ENCODE data around the gene LARP6.

LARP6 gene

DNA sequence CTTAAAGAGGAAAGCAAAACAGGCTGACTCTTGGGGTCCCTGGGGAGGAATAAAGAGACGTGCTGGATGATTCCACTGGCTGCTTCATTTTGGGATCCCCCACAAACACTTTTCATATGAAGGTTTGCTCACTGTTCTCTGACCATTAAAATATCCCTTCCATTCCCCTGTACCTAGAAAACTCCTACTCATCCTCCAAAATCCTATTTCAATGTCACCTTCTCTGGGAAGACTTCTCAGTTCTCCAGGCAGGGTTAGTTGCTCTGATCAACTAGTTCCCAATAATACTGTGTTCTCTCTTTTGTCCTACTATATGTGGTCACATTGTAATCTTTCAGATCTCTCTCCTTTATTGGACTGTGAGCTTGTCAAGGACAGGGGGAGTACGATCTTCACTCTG is 19.0 kb downstream of the LARP6 start:
- no peak overlapping the region for H3K4me3 ChIP-seq (ENCODE audit: control insufficient read depth, low read depth, low read length)
- DNase-seq (ENCODE audit: low read depth) = no peak
- TF ChIP-seq, protein P1, sequence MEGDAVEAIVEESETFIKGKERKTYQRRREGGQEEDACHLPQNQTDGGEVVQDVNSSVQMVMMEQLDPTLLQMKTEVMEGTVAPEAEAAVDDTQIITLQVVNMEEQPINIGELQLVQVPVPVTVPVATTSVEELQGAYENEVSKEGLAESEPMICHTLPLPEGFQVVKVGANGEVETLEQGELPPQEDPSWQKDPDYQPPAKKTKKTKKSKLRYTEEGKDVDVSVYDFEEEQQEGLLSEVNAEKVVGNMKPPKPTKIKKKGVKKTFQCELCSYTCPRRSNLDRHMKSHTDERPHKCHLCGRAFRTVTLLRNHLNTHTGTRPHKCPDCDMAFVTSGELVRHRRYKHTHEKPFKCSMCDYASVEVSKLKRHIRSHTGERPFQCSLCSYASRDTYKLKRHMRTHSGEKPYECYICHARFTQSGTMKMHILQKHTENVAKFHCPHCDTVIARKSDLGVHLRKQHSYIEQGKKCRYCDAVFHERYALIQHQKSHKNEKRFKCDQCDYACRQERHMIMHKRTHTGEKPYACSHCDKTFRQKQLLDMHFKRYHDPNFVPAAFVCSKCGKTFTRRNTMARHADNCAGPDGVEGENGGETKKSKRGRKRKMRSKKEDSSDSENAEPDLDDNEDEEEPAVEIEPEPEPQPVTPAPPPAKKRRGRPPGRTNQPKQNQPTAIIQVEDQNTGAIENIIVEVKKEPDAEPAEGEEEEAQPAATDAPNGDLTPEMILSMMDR (IDR thresholded peaks at IDR 0.05; ENCODE audit: control insufficient read depth, insufficient read depth, low read depth, low read length, missing control alignments) = no peak

DNA sequence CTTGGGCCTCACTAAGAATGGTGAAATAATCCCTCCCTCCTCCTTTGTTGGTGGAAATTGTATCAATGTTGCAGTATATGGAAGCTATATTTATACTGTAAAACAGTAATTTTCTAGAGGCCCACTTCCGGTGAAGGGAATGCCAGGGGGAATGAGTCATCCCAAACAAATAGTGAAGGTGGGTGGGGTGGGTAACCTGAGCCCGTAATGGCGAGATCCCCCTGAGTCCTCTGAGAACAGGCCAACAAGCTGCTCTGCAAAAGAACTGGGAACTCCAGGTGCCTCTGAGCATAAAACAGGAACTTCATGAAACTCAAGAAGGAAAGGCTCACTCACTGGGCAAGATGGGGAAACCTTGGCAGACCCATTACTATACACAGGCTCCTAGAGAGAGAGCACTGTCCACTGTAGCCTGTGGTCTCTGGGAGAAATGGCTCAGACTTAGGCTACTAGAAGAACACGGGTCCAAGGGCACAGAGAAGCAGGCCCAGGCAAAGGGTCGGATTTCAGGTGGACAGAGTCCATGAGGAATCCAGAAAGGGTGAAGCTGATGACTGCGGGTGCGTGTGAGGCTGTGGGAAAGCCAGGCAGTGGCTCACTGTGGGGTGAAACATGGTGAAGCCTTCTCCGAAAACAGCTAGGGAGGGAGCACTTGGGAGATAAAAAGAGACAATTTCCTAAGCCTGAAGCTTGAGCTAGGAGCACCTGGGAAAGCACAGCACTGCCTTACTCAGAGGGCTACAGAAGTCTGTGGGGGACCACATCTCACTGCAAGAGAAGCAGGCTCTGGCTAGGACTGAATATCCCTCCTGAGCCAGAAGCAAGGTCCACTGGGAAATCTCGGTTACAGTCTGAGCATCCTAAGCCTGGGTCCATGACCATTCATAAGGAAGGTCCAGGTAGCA is 19.8 kb downstream of the LARP6 start:
- DNase-seq (ENCODE audit: low read depth) = no peak
- TF ChIP-seq, protein P1 (IDR thresholded peaks at IDR 0.05; ENCODE audit: control insufficient read depth, insufficient read depth, low read depth, low read length, missing control alignments) = no peak
- no peak overlapping the region for H3K4me3 ChIP-seq (ENCODE audit: control insufficient read depth, low read depth, low read length)

DNA sequence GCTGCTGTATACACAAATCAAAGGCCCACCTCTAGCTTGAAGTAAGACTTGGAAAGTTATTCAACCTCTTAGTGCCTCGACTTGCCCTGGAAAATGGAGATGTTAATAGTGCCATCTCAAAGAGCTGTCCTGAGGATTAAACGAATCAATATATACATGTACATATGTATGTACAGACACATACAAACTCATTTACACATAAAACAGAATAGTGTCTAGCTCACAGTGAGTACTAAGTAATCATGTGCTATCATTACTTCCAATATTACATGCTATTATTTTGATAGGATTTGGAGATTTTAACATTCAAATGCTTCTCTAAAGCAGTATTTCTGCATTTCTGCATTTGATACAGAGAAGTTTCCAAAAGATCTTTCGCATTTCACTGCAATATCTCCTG is 20.5 kb downstream of the LARP6 start:
- H3K4me3 ChIP-seq (ENCODE audit: control insufficient read depth, low read depth, low read length) = no peak overlapping the region
- no peak for DNase-seq (ENCODE audit: low read depth)
- TF ChIP-seq, protein P1 (IDR thresholded peaks at IDR 0.05; ENCODE audit: control insufficient read depth, insufficient read depth, low read depth, low read length, missing control alignments) = no peak

DNA sequence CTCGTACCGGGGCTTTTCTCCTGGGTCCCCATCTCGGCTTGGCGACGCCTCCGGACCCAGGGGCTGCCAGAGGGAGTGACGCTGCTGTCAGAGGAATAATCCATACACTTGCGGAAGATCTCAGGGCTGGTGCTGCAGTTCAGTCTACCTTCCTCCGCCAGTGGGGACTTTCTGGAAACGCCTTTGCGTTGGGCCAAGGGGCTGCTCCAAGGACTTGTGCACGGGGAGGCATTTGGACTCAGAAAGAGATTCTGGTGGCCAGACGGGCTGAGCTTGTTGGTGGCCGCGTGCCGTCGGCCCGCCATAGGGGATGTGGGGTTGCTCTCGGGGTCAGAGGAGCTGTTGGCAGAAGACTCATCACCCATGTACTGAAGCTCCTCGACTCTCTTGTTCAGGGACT is 21.8 kb downstream of the LARP6 start:
- no peak overlapping the region for H3K4me3 ChIP-seq (ENCODE audit: control insufficient read depth, low read depth, low read length)
- DNase-seq (ENCODE audit: low read depth) = no peak
- TF ChIP-seq, protein P1 (IDR thresholded peaks at IDR 0.05; ENCODE audit: control insufficient read depth, insufficient read depth, low read depth, low read length, missing control alignments) = no peak

DNA sequence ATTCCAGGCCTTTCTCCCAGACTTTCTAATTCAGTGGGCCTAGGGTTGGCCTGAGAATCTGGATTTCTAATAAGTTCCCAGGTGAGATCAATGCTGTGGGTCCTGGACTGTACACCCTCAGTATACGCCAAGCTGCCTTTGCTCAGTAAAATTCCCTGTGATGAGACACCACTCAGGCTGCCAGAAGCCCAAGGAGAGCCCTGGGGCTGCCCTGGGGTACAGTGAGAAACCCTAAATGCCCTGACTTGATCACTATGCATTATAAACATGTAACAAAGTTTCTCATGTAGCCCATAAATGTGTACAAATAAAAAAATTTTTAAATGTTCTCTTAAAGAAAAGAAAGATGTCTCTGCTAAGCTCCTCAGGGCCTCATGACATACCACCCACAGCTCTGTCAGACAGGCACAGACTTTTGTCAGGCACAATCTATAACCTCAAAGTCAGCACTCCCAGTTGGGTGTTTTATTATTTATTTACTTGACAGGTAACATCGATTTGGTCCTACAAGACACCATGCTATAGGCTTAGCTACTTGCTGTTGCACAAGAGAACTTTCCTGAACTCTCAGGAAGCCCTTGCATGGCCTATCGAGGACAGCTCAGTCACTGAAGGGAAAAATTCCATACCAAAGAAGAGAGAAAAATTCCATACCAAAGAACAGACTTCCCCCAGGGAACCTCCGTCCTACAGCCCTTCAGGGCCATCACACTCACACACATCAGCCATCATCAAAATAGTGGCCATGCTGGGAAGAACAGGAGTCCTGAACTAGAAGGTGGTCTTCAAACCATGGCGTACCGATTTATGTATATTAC is 22.7 kb downstream of the LARP6 start:
- TF ChIP-seq, protein P1 (IDR thresholded peaks at IDR 0.05; ENCODE audit: control insufficient read depth, insufficient read depth, low read depth, low read length, missing control alignments) = no peak
- H3K4me3 ChIP-seq (ENCODE audit: control insufficient read depth, low read depth, low read length) = no peak overlapping the region
- no peak for DNase-seq (ENCODE audit: low read depth)

DNA sequence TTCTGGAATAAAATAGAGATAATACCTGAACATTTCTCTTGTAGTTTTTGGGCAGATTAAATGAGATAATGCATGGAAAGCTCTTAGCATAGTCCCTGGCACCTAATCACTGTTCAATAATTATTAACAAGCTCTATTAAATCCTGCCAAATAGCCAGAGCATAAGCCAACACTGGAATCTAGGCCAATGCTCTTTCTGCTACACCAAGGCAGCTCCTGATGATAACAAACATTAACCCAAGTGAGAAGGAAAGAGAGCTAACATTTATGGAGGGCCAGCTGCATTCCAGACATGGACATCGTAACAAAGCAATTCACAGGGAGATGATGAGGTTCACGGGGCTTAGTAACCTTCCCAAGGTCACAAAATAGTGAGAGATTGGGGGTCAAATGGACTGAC is 23.3 kb downstream of the LARP6 start:
- DNase-seq (ENCODE audit: low read depth) = no peak
- TF ChIP-seq, protein P1 (IDR thresholded peaks at IDR 0.05; ENCODE audit: control insufficient read depth, insufficient read depth, low read depth, low read length, missing control alignments) = no peak
- no peak overlapping the region for H3K4me3 ChIP-seq (ENCODE audit: control insufficient read depth, low read depth, low read length)

Measured in AG09309 (cell line).